AG09319 (cell line): Measurements from ENCODE around the gene PTDSS2.
"Not testable (repeated sequence)": the region's sequence is repeated elsewhere in the genome, so short reads cannot be mapped to it uniquely, and the experiment has no call there.

Source experiments
- DNase-seq: peaks from one replicate; pipeline ENCODE4 v3.0.0-alpha.2; 2010; ENCODE audit warnings: low read depth; ENCODE audit errors: extremely low read depth
- CTCF ChIP-seq: IDR thresholded peaks from 2 replicates; pipeline ENCODE4 v1.5.1; 2011; ENCODE audit warnings: low read depth, mild to moderate bottlenecking, inconsistent platforms, low read length, moderate library complexity

Gene PTDSS2

GRCh38 chr11:424232-424631, 25.8 kb upstream of the PTDSS2 start:
- TF ChIP-seq CTCF = no peak

GRCh38 chr11:424766-425165, 25.3 kb upstream of the PTDSS2 start:
- DNase-seq = not testable (repeated sequence)

More at GRCh38 chr11:424232-424631, 25.8 kb upstream of the PTDSS2 start:
- DNase-seq = no peak

GRCh38 chr11:425301-425700, 24.8 kb upstream of the PTDSS2 start:
- TF ChIP-seq CTCF = no peak
- no peak for DNase-seq

- no peak for DNase-seq
- no peak for TF ChIP-seq CTCF
Observed at GRCh38 chr11:426851-427250, 23.2 kb upstream of the PTDSS2 start.

- no peak for TF ChIP-seq CTCF
Observed at GRCh38 chr11:428295-428694, 21.8 kb upstream of the PTDSS2 start.

GRCh38 chr11:429391-429790, 20.7 kb upstream of the PTDSS2 start:
- DNase-seq = no peak
- TF ChIP-seq CTCF = no peak

More at GRCh38 chr11:428295-428694, 21.8 kb upstream of the PTDSS2 start:
- no peak for DNase-seq

GRCh38 chr11:429931-430456, 20.1 kb upstream of the PTDSS2 start:
- no peak for DNase-seq
- TF ChIP-seq CTCF = no peak

GRCh38 chr11:431921-432320, 18.2 kb upstream of the PTDSS2 start:
- DNase-seq = no peak

More at GRCh38 chr11:431921-432320, 18.2 kb upstream of the PTDSS2 start:
- no peak for TF ChIP-seq CTCF
